Right atrium auricular region (tissue), 2 donors: Measurements from ENCODE around the gene GCNT2. TPM values are rescaled to one million over a fixed set of nuclear protein-coding genes. Genes with fewer than 3 reads are reported as not detected.

Source experiments
- DNase-seq: peaks from one replicate; pipeline ENCODE4 v3.0.0-alpha.2; 2019; ENCODE audit warnings: low spot score
- H3K27ac ChIP-seq, 2 donors: fragments of 200-600 bp; sonication (generic); 1 replicate in 1 of 2; 2 replicates in 1 of 2; pipeline ENCODE4 v1.5.1; 2016 to 2019
- H3K27me3 ChIP-seq, 2 donors: fragments of 200-600 bp; sonication (generic); one replicate each; pipeline versions ENCODE4 v1.5.1 to v1.6.0; 2017 to 2019
- H3K36me3 ChIP-seq: fragments of 200-600 bp; sonication (generic); one replicate; pipeline ENCODE4 v1.5.1; 2016
- H3K4me1 ChIP-seq, 2 donors: fragments of 200-600 bp; sonication (generic); one replicate each; pipeline versions ENCODE4 v1.5.1 to v1.6.0; 2017 to 2019
- H3K4me3 ChIP-seq, 2 donors: fragments of 200-600 bp; sonication (generic); 1 replicate in 1 of 2; 2 replicates in 1 of 2; pipeline ENCODE4 v1.5.1; 2017 to 2019; ENCODE audit warnings: mild to moderate bottlenecking in 1 of 2, moderate library complexity in 1 of 2
- H3K9me3 ChIP-seq, 2 donors: fragments of 200-600 bp; sonication (generic); one replicate each; pipeline ENCODE4 v1.5.1; 2019
- total RNA-seq, 2 donors: library from RNA; depleted of rRNA; stranded (reverse); fragments of >200 nt; gene quantifications; one replicate each; pipeline ENCODE4 v1.1.0, GENCODE V29; 2016
- TF ChIP-seq, protein P1 (sequence below), 2 donors: fragments of 200-600 bp; sonication (generic); IDR thresholded peaks; one replicate each; pipeline ENCODE4 v1.5.1; 2019; ENCODE audit warnings: antibody characterized with exemption in 2 of 2

Gene GCNT2
- total RNA-seq, 2 donors from 2014 or later, result 3.3 to 13.5 TPM

DNA sequence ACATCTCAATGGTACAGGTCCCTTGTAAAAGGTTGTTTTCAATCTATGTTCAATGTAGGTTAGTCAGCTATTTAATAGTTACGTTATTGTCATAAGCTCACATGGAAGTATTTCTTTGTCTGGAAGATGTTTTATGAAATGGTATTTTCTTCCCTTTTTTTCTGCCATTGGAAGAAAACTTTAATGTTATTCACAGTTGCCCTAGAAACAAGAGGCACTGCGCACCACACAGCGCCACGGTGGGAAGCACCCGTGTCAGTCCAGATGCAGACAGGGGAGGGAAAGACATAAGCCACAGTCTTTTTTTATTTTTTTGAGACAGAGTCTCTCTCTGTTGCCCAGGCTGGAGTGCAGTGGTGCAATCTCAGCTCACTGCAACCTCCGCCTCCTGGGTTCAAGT is 82.1 kb downstream of the GCNT2 start:
- Histone ChIP-seq H3K27me3 (no peaks in the 10 kb centered on the region), H3K27ac (no peak overlapping the region), H3K9me3 (no peaks in the 10 kb centered on the region), H3K4me1 (no peaks in the 10 kb centered on the region), H3K36me3 (no peaks in the 10 kb centered on the region), H3K4me3 (no peak overlapping the region)
- no peak for DNase-seq
- TF ChIP-seq, protein P1, sequence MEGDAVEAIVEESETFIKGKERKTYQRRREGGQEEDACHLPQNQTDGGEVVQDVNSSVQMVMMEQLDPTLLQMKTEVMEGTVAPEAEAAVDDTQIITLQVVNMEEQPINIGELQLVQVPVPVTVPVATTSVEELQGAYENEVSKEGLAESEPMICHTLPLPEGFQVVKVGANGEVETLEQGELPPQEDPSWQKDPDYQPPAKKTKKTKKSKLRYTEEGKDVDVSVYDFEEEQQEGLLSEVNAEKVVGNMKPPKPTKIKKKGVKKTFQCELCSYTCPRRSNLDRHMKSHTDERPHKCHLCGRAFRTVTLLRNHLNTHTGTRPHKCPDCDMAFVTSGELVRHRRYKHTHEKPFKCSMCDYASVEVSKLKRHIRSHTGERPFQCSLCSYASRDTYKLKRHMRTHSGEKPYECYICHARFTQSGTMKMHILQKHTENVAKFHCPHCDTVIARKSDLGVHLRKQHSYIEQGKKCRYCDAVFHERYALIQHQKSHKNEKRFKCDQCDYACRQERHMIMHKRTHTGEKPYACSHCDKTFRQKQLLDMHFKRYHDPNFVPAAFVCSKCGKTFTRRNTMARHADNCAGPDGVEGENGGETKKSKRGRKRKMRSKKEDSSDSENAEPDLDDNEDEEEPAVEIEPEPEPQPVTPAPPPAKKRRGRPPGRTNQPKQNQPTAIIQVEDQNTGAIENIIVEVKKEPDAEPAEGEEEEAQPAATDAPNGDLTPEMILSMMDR (IDR thresholded peaks at IDR 0.05), result no peak

DNA sequence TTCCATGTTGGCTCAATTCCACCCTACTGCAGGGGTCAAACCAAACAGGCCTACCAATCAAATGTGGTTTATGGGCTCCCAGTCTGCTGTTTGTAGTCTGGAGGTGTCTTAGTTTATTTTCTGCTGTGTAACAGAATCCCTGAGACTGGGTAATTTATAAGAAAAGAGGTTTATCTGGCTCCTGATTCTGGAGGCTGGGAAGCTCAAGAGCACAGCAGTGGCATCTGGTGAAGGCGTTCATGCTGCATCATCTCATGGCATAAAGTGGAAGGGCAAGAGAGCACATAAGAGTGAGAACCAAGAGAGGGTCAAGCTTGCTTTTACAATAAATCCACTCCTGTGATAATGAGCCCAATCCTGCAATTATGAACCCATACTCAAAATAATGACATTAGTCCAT is 87.9 kb downstream of the GCNT2 start:
- TF ChIP-seq, protein P1 (IDR thresholded peaks at IDR 0.05), result no peak
- DNase-seq, result no peak
- no peaks in the 10 kb centered on the region for H3K9me3 ChIP-seq
- peak overlapping the region in 1 of 2 donors; percentile 58 for H3K27ac ChIP-seq
- H3K27me3 ChIP-seq, result no peaks in the 10 kb centered on the region
- H3K4me1 ChIP-seq, result peaks cover 0 to 7% of the 10 kb centered on the region in 2 donors
- no peak overlapping the region for H3K4me3 ChIP-seq
- H3K36me3 ChIP-seq, result no peaks in the 10 kb centered on the region

- Histone ChIP-seq H3K4me1 (peaks cover 0 to 7% of the 10 kb centered on the region in 2 donors), H3K36me3 (no peaks in the 10 kb centered on the region), H3K4me3 (no peak overlapping the region), H3K27ac (peak overlapping the region in 1 of 2 donors; percentile 58), H3K27me3 (no peaks in the 10 kb centered on the region), H3K9me3 (no peaks in the 10 kb centered on the region)
- TF ChIP-seq, protein P1 (IDR thresholded peaks at IDR 0.05), result no peak
- DNase-seq, result no peak
Measured at GRCh38 chr6:10610289-10610688, 89.1 kb downstream of the GCNT2 start.

GRCh38 chr6:10612161-10612560 is 91.0 kb downstream of the GCNT2 start:
- TF ChIP-seq, protein P1 (IDR thresholded peaks at IDR 0.05), result no peak
- Histone ChIP-seq H3K4me3 (no peak overlapping the region), H3K36me3 (no peaks in the 10 kb centered on the region), H3K27me3 (no peaks in the 10 kb centered on the region), H3K9me3 (no peaks in the 10 kb centered on the region), H3K27ac (no peak overlapping the region), H3K4me1 (peaks cover 0 to 7% of the 10 kb centered on the region in 2 donors)
- DNase-seq, result no peak

- DNase-seq, result no peak
- H3K27ac ChIP-seq, result no peak overlapping the region
- TF ChIP-seq, protein P1 (IDR thresholded peaks at IDR 0.05), result no peak
- peaks cover 0 to 7% of the 10 kb centered on the region in 2 donors for H3K4me1 ChIP-seq
- H3K9me3 ChIP-seq, result no peaks in the 10 kb centered on the region
- no peak overlapping the region for H3K4me3 ChIP-seq
- H3K36me3 ChIP-seq, result no peaks in the 10 kb centered on the region
- H3K27me3 ChIP-seq, result no peaks in the 10 kb centered on the region
Measured at GRCh38 chr6:10613077-10613476, 91.9 kb downstream of the GCNT2 start.

DNA sequence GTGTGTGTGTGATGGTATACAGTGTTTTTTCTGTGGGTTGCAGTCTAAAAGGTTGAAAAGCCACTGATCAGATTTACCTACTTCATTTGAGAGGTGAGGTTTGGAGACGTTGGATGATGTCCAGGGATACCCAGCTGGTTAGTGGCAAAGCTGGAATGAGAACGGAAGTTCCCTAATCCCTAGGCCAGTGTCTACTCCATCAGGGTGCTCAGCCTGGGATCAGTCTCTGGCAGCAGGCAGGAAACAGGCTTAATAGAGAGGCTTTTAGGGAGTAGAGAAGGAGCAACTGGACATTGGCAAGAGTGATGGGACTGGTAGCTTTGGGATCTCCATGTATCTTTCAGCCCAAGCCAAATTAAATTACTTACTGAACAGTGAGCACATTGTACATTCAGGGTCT is 92.6 kb downstream of the GCNT2 start:
- Histone ChIP-seq H3K27ac (no peak overlapping the region), H3K4me1 (peaks cover 0 to 7% of the 10 kb centered on the region in 2 donors), H3K36me3 (no peaks in the 10 kb centered on the region), H3K9me3 (no peaks in the 10 kb centered on the region), H3K27me3 (no peaks in the 10 kb centered on the region), H3K4me3 (no peak overlapping the region)
- TF ChIP-seq, protein P1 (IDR thresholded peaks at IDR 0.05), result no peak
- DNase-seq, result no peak
